Measurements from ENCODE around the gene CYP26B1.

GRCh38 chr2:72173640-72174321 lies 26.1 kb upstream of the CYP26B1 start:
- TF ChIP-seq, protein P1, sequence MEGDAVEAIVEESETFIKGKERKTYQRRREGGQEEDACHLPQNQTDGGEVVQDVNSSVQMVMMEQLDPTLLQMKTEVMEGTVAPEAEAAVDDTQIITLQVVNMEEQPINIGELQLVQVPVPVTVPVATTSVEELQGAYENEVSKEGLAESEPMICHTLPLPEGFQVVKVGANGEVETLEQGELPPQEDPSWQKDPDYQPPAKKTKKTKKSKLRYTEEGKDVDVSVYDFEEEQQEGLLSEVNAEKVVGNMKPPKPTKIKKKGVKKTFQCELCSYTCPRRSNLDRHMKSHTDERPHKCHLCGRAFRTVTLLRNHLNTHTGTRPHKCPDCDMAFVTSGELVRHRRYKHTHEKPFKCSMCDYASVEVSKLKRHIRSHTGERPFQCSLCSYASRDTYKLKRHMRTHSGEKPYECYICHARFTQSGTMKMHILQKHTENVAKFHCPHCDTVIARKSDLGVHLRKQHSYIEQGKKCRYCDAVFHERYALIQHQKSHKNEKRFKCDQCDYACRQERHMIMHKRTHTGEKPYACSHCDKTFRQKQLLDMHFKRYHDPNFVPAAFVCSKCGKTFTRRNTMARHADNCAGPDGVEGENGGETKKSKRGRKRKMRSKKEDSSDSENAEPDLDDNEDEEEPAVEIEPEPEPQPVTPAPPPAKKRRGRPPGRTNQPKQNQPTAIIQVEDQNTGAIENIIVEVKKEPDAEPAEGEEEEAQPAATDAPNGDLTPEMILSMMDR (optimal IDR thresholded peaks at IDR 0.05 in 1 of 3, IDR thresholded peaks at IDR 0.05 in 1 of 3, conservative IDR thresholded peaks at IDR 0.05 in 1 of 3; ENCODE audit: extremely low read depth in 1 of 3, insufficient read depth in 2 of 3, low read length in 3 of 3): no peak
- TF ChIP-seq EZH2 (IDR thresholded peaks at IDR 0.05; ENCODE audit: low read length): no peak

All from keratinocyte (primary cell).